Choroid plexus epithelial cell (primary cell): ENCODE results near the gene SLC18A2.

Experiments
- DNase-seq: peaks from one replicate; pipeline ENCODE4 v3.0.0-alpha.2; 2010; ENCODE audit warnings: low read depth
- H3K4me3 ChIP-seq: 2 replicates; pipeline ENCODE4 v1.5.1; 2011; ENCODE audit warnings: low read depth, mild to moderate bottlenecking, control low read depth, low read length, moderate library complexity
- CTCF ChIP-seq: conservative IDR thresholded peaks from 2 replicates; pipeline ENCODE4 v1.5.1; 2011; ENCODE audit warnings: low read depth, mild to moderate bottlenecking, control low read depth, inconsistent platforms, low read length, moderate library complexity

SLC18A2 gene

GRCh38 chr10:117240621-117241529 lies at the start of gene SLC18A2:
Gene SLC18A2 (plus strand): TSS chr10:117241114. CDS start chr10:117241694, 580 bp downstream.
- TF ChIP-seq CTCF, result no peak
- H3K4me3 ChIP-seq, result no peak within 1 kb of the TSS
- DNase-seq, result no peak

- H3K4me3 ChIP-seq, result no peak within 1 kb of the TSS
- no peak for DNase-seq
- no peak for TF ChIP-seq CTCF
Measured at GRCh38 chr10:117197189-117197588, 43.7 kb upstream of the SLC18A2 start, which contains the start of gene KCNK18. Gene KCNK18 (plus strand): TSS chr10:117197489. CDS start chr10:117197489, 0 bp downstream.

- DNase-seq, result no peak
- no peak for TF ChIP-seq CTCF
- H3K4me3 ChIP-seq, result no peak overlapping the region
Measured at GRCh38 chr10:117198088-117198487, 42.8 kb upstream of the SLC18A2 start.

GRCh38 chr10:117201826-117202225 lies 39.1 kb upstream of the SLC18A2 start:
- DNase-seq, result no peak
- H3K4me3 ChIP-seq, result no peak overlapping the region
- no peak for TF ChIP-seq CTCF

- DNase-seq, result no peak
- no peak overlapping the region for H3K4me3 ChIP-seq
- TF ChIP-seq CTCF, result no peak
Measured at GRCh38 chr10:117204316-117204715, 36.6 kb upstream of the SLC18A2 start.

- no peak for TF ChIP-seq CTCF
Measured at GRCh38 chr10:117212176-117212575, 28.7 kb upstream of the SLC18A2 start.

GRCh38 chr10:117214401-117214800 lies 26.5 kb upstream of the SLC18A2 start:
- no peak for TF ChIP-seq CTCF
- no peak overlapping the region for H3K4me3 ChIP-seq
- DNase-seq, result peak; percentile 52

More at GRCh38 chr10:117212176-117212575, 28.7 kb upstream of the SLC18A2 start:
- no peak overlapping the region for H3K4me3 ChIP-seq
- no peak for DNase-seq
